IPS-18c (cell line): ENCODE data around the gene CDCP1.

Experiments used
- H3K4me3 ChIP-seq: 2 replicates; pipeline ENCODE4 v1.7.0; 2013; ENCODE audit warnings: low read depth, mild to moderate bottlenecking, low read length, moderate library complexity; ENCODE audit not compliant: insufficient read depth
- H3K9me3 ChIP-seq: one replicate; pipeline ENCODE4 v1.6.1; 2013; ENCODE audit warnings: mild to moderate bottlenecking, low read length, moderate library complexity; ENCODE audit not compliant: control insufficient read depth, insufficient read depth

The CDCP1 gene

GRCh38 chr3:45145681-45146614 lies at the start of gene CDCP1:
Gene CDCP1 (minus strand): TSS chr3:45146378. CDS start chr3:45146287, 91 bp downstream.
- peak within 1 kb of the TSS; percentile 92 for H3K4me3 ChIP-seq
- no peaks in the 10 kb centered on the region for H3K9me3 ChIP-seq

- H3K9me3 ChIP-seq, result no peaks in the 10 kb centered on the region
- H3K4me3 ChIP-seq, result no peak overlapping the region
Measured at GRCh38 chr3:45194791-45195190, 48.6 kb upstream of the CDCP1 start.

GRCh38 chr3:45191924-45192417 lies 45.8 kb upstream of the CDCP1 start:
- H3K4me3 ChIP-seq, result no peak overlapping the region
- H3K9me3 ChIP-seq, result no peaks in the 10 kb centered on the region

- Histone ChIP-seq H3K9me3 (no peaks in the 10 kb centered on the region), H3K4me3 (no peak overlapping the region)
Measured at GRCh38 chr3:45191424-45191823, 45.2 kb upstream of the CDCP1 start.

GRCh38 chr3:45188719-45189659 lies 42.8 kb upstream of the CDCP1 start:
- Histone ChIP-seq H3K4me3 (no peak overlapping the region), H3K9me3 (no peaks in the 10 kb centered on the region)

- Histone ChIP-seq H3K4me3 (no peak overlapping the region), H3K9me3 (no peaks in the 10 kb centered on the region)
Measured at GRCh38 chr3:45187694-45188141, 41.5 kb upstream of the CDCP1 start.

- H3K4me3 ChIP-seq, result no peak overlapping the region
- H3K9me3 ChIP-seq, result no peaks in the 10 kb centered on the region
Measured at GRCh38 chr3:45186871-45187270, 40.7 kb upstream of the CDCP1 start.

GRCh38 chr3:45185461-45185860 lies 39.3 kb upstream of the CDCP1 start:
- Histone ChIP-seq H3K9me3 (no peaks in the 10 kb centered on the region), H3K4me3 (no peak overlapping the region)

GRCh38 chr3:45185052-45185451 lies 38.9 kb upstream of the CDCP1 start:
- H3K9me3 ChIP-seq, result no peaks in the 10 kb centered on the region
- H3K4me3 ChIP-seq, result no peak overlapping the region

GRCh38 chr3:45183872-45184262 lies 37.7 kb upstream of the CDCP1 start:
- H3K4me3 ChIP-seq, result no peak overlapping the region

GRCh38 chr3:45182915-45183871 lies 37.0 kb upstream of the CDCP1 start:
- Histone ChIP-seq H3K9me3 (no peaks in the 10 kb centered on the region), H3K4me3 (no peak overlapping the region)

More at GRCh38 chr3:45183872-45184262, 37.7 kb upstream of the CDCP1 start:
- H3K9me3 ChIP-seq, result no peaks in the 10 kb centered on the region

- Histone ChIP-seq H3K4me3 (no peak overlapping the region), H3K9me3 (no peaks in the 10 kb centered on the region)
Measured at GRCh38 chr3:45181496-45181895, 35.3 kb upstream of the CDCP1 start.

GRCh38 chr3:45180899-45181298 lies 34.7 kb upstream of the CDCP1 start:
- Histone ChIP-seq H3K9me3 (no peaks in the 10 kb centered on the region), H3K4me3 (no peak overlapping the region)

- no peak overlapping the region for H3K4me3 ChIP-seq
- no peaks in the 10 kb centered on the region for H3K9me3 ChIP-seq
Measured at GRCh38 chr3:45180051-45180450, 33.9 kb upstream of the CDCP1 start.

GRCh38 chr3:45179163-45179562 lies 33.0 kb upstream of the CDCP1 start:
- no peaks in the 10 kb centered on the region for H3K9me3 ChIP-seq
- H3K4me3 ChIP-seq, result no peak overlapping the region

- H3K9me3 ChIP-seq, result no peaks in the 10 kb centered on the region
- no peak overlapping the region for H3K4me3 ChIP-seq
Measured at GRCh38 chr3:45178183-45179023, 32.2 kb upstream of the CDCP1 start.
